GM12891 (cell line): Measurements from ENCODE around the gene PDCD4.
A peak's percentile ranks its signal among the peaks of the same experiment; 100 is the strongest.

Experiments used
- PAX5 ChIP-seq: IDR thresholded peaks from 2 replicates; pipeline ENCODE4 v1.6.1; 2011; ENCODE audit warnings: low read length, moderate library complexity, mild to moderate bottlenecking; ENCODE audit not compliant: insufficient read depth, severe bottlenecking
- POLR2A ChIP-seq: IDR thresholded peaks from 2 replicates; pipeline ENCODE4 v1.6.1; 2011; ENCODE audit warnings: low read depth, low read length, control low read depth
- POLR2AphosphoS5 ChIP-seq: IDR thresholded peaks from 2 replicates; pipeline ENCODE4 v1.6.1; 2011; ENCODE audit warnings: low read depth, low read length, control low read depth
- POU2F2 ChIP-seq: IDR thresholded peaks from 2 replicates; pipeline ENCODE4 v1.6.1; 2011; ENCODE audit warnings: low read depth, mild to moderate bottlenecking, control low read depth, low read length, moderate library complexity
- SPI1 ChIP-seq: IDR thresholded peaks from 2 replicates; pipeline ENCODE4 v1.6.1; 2011; ENCODE audit warnings: low read depth, low read length, control low read depth
- TAF1 ChIP-seq: IDR thresholded peaks from 2 replicates; pipeline ENCODE4 v1.6.1; 2011; ENCODE audit warnings: low read depth, low read length, control low read depth

GRCh38 chr10:110864662-110865140 is 7.0 kb upstream of the PDCD4 start:
- no peak for TF ChIP-seq POLR2A
- TF ChIP-seq POLR2AphosphoS5, result no peak
- TF ChIP-seq TAF1, result no peak
- no peak for TF ChIP-seq POU2F2
- TF ChIP-seq PAX5, result no peak
- peak; percentile 80 for TF ChIP-seq SPI1
